ENCODE results near the gene SNX20. TPM values are rescaled to one million over a fixed set of nuclear protein-coding genes. Genes with fewer than 3 reads are reported as not detected.

The SNX20 gene
- total RNA-seq, 1 experiment from 2014 or later, result not detected

DNA sequence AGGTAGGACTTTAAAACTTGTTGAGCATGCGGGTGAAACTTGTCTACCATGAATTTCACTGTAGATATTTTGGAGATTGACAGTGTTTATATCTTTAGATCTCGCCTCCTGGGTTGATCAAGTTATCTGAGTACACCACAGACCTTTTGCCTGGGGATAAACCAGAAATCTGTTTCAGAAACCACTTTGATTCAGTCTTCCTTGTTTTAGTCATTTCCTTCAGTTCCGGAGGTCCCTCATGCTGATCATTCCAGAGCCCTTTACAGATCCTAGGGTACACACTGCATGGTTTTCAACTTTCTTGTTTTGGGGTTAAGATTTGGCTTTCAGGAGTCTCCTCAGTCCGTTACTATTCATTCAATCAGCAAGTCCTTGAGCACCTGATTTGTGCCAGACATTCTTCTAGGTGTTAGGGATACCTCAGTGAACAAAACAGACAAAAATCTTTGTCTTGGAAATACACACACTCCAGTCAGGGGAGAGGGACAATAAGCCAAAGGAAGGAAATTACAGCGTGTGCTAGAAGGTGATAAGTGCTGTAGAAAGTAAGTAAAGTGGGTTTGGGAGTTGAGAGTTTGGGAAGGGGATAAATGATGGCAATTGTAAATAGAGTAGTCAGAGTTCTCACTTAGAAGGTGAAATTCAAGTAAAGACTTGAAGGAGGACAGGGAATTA is 24.5 kb upstream of the SNX20 start:
- ChIA-PET POLR2A (interaction anchor here (0.6 kb wide), 1 partner anchor 32 kb away, joined by 3 read pairs; no protein-coding TSS in a partner anchor), CTCF (interaction anchor here (0.7 kb wide), 1 partner anchor 39 kb away, joined by 3 read pairs; no protein-coding TSS in a partner anchor)
- intact Hi-C loops (cut with micrococcal nuclease), result no loop called here
- TF ChIP-seq, protein P1, sequence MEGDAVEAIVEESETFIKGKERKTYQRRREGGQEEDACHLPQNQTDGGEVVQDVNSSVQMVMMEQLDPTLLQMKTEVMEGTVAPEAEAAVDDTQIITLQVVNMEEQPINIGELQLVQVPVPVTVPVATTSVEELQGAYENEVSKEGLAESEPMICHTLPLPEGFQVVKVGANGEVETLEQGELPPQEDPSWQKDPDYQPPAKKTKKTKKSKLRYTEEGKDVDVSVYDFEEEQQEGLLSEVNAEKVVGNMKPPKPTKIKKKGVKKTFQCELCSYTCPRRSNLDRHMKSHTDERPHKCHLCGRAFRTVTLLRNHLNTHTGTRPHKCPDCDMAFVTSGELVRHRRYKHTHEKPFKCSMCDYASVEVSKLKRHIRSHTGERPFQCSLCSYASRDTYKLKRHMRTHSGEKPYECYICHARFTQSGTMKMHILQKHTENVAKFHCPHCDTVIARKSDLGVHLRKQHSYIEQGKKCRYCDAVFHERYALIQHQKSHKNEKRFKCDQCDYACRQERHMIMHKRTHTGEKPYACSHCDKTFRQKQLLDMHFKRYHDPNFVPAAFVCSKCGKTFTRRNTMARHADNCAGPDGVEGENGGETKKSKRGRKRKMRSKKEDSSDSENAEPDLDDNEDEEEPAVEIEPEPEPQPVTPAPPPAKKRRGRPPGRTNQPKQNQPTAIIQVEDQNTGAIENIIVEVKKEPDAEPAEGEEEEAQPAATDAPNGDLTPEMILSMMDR (IDR thresholded peaks at IDR 0.05; ENCODE audit: unreplicated experiment), result no peak
- Mint-ChIP-seq H3K9me3 (ENCODE audit: unreplicated experiment) (peaks cover 16% of the 10 kb centered on the region), H3K27me3 (ENCODE audit: insufficient read depth, unreplicated experiment) (no peaks in the 10 kb centered on the region), H3K4me3 (ENCODE audit: unreplicated experiment) (no peak overlapping the region), H3K4me1 (ENCODE audit: insufficient read depth, unreplicated experiment) (peaks cover 5% of the 10 kb centered on the region), H3K27ac (ENCODE audit: low read depth, unreplicated experiment) (no peak overlapping the region), H3K36me3 (ENCODE audit: insufficient read depth, unreplicated experiment) (peaks cover 5% of the 10 kb centered on the region)
- no TSS peak for BruUV-seq (replicated peaks)
- no peak for DNase-seq (ENCODE audit: unreplicated experiment)

DNA sequence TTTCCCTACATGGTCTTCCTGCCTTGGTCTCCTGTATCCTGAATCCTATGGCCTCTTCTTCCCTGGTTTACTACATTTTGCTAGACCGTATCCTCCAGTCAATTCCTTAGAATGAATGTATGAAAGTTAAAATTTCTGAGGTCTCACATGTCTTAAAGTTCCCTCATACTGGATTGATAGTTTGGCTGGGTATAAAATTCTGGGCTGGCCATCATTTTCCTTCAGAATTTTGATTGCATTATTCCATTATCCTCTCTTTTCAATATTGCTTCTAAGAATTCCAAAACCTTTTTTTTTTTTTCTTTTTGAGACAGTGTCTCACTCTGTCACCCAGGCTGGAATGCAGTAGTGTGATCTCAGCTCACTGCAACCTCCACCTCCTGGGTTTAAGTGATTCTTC is 23.1 kb upstream of the SNX20 start:
- intact Hi-C loops (cut with micrococcal nuclease), result no loop called here
- Mint-ChIP-seq H3K4me3 (ENCODE audit: unreplicated experiment) (no peak overlapping the region), H3K27ac (ENCODE audit: low read depth, unreplicated experiment) (no peak overlapping the region), H3K27me3 (ENCODE audit: insufficient read depth, unreplicated experiment) (no peaks in the 10 kb centered on the region), H3K36me3 (ENCODE audit: insufficient read depth, unreplicated experiment) (peaks cover 17% of the 10 kb centered on the region), H3K9me3 (ENCODE audit: unreplicated experiment) (peaks cover 16% of the 10 kb centered on the region), H3K4me1 (ENCODE audit: insufficient read depth, unreplicated experiment) (peaks cover 12% of the 10 kb centered on the region)
- POLR2A ChIA-PET, result no interaction called here
- DNase-seq (ENCODE audit: unreplicated experiment), result no peak
- CTCF ChIA-PET, result no interaction called here
- BruUV-seq (replicated peaks), result no TSS peak
- TF ChIP-seq, protein P1 (IDR thresholded peaks at IDR 0.05; ENCODE audit: unreplicated experiment), result no peak

DNA sequence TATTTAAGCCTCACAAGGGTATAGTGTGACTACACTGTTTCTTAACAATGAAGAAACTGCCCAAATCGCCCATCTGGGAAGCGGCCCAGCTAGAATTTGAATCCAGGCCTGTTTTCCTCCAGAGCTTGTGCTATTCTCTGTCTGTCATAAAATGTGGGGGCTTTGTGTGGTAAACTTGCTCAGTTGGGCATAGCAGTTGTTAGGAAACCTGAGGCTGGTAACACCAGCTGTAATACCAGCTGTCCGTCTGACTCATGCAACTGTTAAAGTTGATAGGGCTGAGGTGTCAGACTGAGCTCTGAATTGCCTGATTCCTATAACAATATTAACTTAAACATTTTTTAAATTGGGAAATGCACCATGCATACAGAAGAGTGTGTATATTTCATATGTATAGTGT is 21.6 kb upstream of the SNX20 start:
- Mint-ChIP-seq H3K27ac (ENCODE audit: low read depth, unreplicated experiment) (no peak overlapping the region), H3K9me3 (ENCODE audit: unreplicated experiment) (peaks cover 16% of the 10 kb centered on the region), H3K4me3 (ENCODE audit: unreplicated experiment) (no peak overlapping the region), H3K4me1 (ENCODE audit: insufficient read depth, unreplicated experiment) (peaks cover 17% of the 10 kb centered on the region), H3K27me3 (ENCODE audit: insufficient read depth, unreplicated experiment) (no peaks in the 10 kb centered on the region), H3K36me3 (ENCODE audit: insufficient read depth, unreplicated experiment) (peaks cover 17% of the 10 kb centered on the region)
- TF ChIP-seq, protein P1 (IDR thresholded peaks at IDR 0.05; ENCODE audit: unreplicated experiment), result no peak
- intact Hi-C loops (cut with micrococcal nuclease), result no loop called here
- peak; percentile 29 for DNase-seq (ENCODE audit: unreplicated experiment)
- no TSS peak for BruUV-seq (replicated peaks)
- ChIA-PET POLR2A (interaction anchor here (0.6 to 4.9 kb wide), 6 partner anchors 14 to 534 kb away, joined by 3 to 30 read pairs (median 3); partner anchors contain the start of gene CYLD), CTCF (interaction anchor here (0.6 to 1.3 kb wide), 4 partner anchors 38 to 157 kb away, joined by 3 to 4 read pairs (median 3); no protein-coding TSS in a partner anchor)

DNA sequence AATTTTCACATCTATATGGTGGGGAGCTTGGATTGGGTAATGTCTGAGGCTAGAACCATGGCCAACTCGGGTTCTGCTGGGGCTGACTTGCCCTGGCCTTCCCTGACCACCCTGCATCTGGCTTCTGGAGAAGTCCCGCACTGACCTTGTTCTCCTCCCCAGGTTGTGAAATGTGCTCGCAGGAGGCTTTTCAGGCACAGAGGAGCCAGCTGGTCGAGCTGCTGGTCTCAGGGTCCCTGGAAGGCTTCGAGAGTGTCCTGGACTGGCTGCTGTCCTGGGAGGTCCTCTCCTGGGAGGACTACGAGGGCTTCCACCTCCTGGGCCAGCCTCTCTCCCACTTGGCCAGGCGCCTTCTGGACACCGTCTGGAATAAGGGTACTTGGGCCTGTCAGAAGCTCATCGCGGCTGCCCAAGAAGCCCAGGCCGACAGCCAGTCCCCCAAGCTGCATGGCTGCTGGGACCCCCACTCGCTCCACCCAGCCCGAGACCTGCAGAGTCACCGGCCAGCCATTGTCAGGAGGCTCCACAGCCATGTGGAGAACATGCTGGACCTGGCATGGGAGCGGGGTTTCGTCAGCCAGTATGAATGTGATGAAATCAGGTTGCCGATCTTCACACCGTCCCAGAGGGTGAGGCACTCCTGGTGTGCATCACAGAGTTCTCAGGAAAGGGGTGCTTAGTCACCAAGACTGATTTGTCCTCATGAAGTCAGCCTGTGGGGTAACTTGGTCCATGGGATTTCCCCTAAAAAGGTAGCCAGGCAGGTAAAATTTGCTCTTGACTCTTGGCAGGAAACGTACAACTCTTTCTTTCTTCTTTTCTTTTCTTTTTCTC is 18.4 kb upstream of the SNX20 start:
- intact Hi-C loops (cut with micrococcal nuclease), result loop anchor here (1.0 kb wide), 1 partner anchor 42 kb away; no protein-coding TSS in a partner anchor
- POLR2A ChIA-PET, result interaction anchor here (0.6 to 4.9 kb wide), 7 partner anchors 14 to 1348 kb away, joined by 3 to 30 read pairs (median 4); partner anchors contain the start of gene CYLD
- peak; percentile 98 for DNase-seq (ENCODE audit: unreplicated experiment)
- no peaks in the 10 kb centered on the region for H3K27me3 Mint-ChIP-seq (ENCODE audit: insufficient read depth, unreplicated experiment)
- peaks cover 45% of the 10 kb centered on the region for H3K4me1 Mint-ChIP-seq (ENCODE audit: insufficient read depth, unreplicated experiment)
- TF ChIP-seq, protein P1 (IDR thresholded peaks at IDR 0.05; ENCODE audit: unreplicated experiment), result no peak
- no peak overlapping the region for H3K4me3 Mint-ChIP-seq (ENCODE audit: unreplicated experiment)
- CTCF ChIA-PET, result interaction anchor here (0.6 to 2.4 kb wide), 11 partner anchors 13 to 544 kb away, joined by 3 to 8 read pairs (median 3); partner anchors contain the start of gene CYLD
- peak overlapping the region; percentile 97 for H3K27ac Mint-ChIP-seq (ENCODE audit: low read depth, unreplicated experiment)
- BruUV-seq (replicated peaks), result TSS peak; percentile 48
- peaks cover under 1% of the 10 kb centered on the region for H3K9me3 Mint-ChIP-seq (ENCODE audit: unreplicated experiment)
- peaks cover 17% of the 10 kb centered on the region for H3K36me3 Mint-ChIP-seq (ENCODE audit: insufficient read depth, unreplicated experiment)
